GM12891 (cell line): ENCODE measurements around the gene ANKRD55.

Experiments used
- POLR2A ChIP-seq: IDR thresholded peaks from 2 replicates; pipeline ENCODE4 v1.6.1; 2011; ENCODE audit warnings: low read depth, low read length, control low read depth
- POLR2AphosphoS5 ChIP-seq: IDR thresholded peaks from 2 replicates; pipeline ENCODE4 v1.6.1; 2011; ENCODE audit warnings: low read depth, low read length, control low read depth

DNA sequence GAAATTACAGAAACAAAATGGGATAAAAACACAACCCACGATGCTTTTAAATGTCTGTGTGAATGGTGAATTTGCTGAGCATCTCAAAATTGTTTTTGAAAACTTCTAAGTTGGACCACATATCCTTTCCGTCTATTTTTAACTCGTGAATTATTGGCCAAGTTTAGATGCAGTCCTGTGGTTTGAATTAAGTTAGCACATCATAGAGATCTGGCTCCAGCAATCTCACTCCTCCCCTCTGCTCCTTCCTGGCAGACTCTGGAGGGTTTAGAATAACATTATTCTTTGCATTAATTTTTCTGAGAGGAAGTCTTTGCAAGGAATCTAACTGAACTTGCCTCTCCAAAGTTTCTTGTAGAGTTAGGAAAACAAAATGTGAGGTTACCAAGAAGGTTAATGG lies 14.5 kb upstream of the ANKRD55 start:
- TF ChIP-seq POLR2AphosphoS5 (no peak), POLR2A (no peak)
